AG10803 (cell line): ENCODE data around the gene DSCAML1.

ENCODE experiments used
- DNase-seq: peaks from one replicate; pipeline ENCODE4 v3.0.0; 2010; ENCODE audit warnings: low read depth
- H3K4me3 ChIP-seq: 2 replicates; pipeline ENCODE4 v1.5.1; 2011; ENCODE audit warnings: mild to moderate bottlenecking, low read length, control low read depth
- CTCF ChIP-seq: conservative IDR thresholded peaks from 2 replicates; pipeline ENCODE4 v1.5.1; 2011; ENCODE audit warnings: mild to moderate bottlenecking, low read length, control low read depth, inconsistent platforms

Gene DSCAML1

GRCh38 chr11:117701781-117702180 lies 95.2 kb downstream of the DSCAML1 start:
- no peak for TF ChIP-seq CTCF
- no peak for DNase-seq
- H3K4me3 ChIP-seq = no peak overlapping the region

- TF ChIP-seq CTCF = no peak
- H3K4me3 ChIP-seq = no peak overlapping the region
- DNase-seq = no peak
Measured at GRCh38 chr11:117700551-117700950, 96.5 kb downstream of the DSCAML1 start.

GRCh38 chr11:117697319-117697718 lies 99.7 kb downstream of the DSCAML1 start:
- no peak for TF ChIP-seq CTCF
- no peak for DNase-seq
- no peak overlapping the region for H3K4me3 ChIP-seq

- no peak for DNase-seq
- no peak for TF ChIP-seq CTCF
Measured at GRCh38 chr11:117696540-117696939, 100.5 kb downstream of the DSCAML1 start.

GRCh38 chr11:117693344-117693743 lies 103.7 kb downstream of the DSCAML1 start:
- no peak for DNase-seq
- no peak for TF ChIP-seq CTCF
- H3K4me3 ChIP-seq = no peak overlapping the region

More at GRCh38 chr11:117696540-117696939, 100.5 kb downstream of the DSCAML1 start:
- H3K4me3 ChIP-seq = no peak overlapping the region

- no peak for TF ChIP-seq CTCF
- no peak for DNase-seq
- H3K4me3 ChIP-seq = no peak overlapping the region
Measured at GRCh38 chr11:117691516-117691915, 105.5 kb downstream of the DSCAML1 start.

- TF ChIP-seq CTCF = no peak
- no peak overlapping the region for H3K4me3 ChIP-seq
- DNase-seq = no peak
Measured at GRCh38 chr11:117691218-117691514, 105.8 kb downstream of the DSCAML1 start.
